NB4 (cell line): ENCODE measurements around the gene OPN1LW.

Experiments
- CTCF ChIP-seq: IDR thresholded peaks from one replicate; pipeline ENCODE4 v1.5.1; 2012; ENCODE audit warnings: low read depth, low read length
- POLR2A ChIP-seq: IDR thresholded peaks from 2 replicates; pipeline ENCODE4 v1.6.1; 2011; ENCODE audit warnings: mild to moderate bottlenecking; ENCODE audit not compliant: insufficient read length; ENCODE audit errors: extremely low read depth
- TF ChIP-seq, protein P1 (sequence below): IDR thresholded peaks from 2 replicates; pipeline ENCODE4 v1.6.1; 2011; ENCODE audit warnings: low read depth, low read length

DNA sequence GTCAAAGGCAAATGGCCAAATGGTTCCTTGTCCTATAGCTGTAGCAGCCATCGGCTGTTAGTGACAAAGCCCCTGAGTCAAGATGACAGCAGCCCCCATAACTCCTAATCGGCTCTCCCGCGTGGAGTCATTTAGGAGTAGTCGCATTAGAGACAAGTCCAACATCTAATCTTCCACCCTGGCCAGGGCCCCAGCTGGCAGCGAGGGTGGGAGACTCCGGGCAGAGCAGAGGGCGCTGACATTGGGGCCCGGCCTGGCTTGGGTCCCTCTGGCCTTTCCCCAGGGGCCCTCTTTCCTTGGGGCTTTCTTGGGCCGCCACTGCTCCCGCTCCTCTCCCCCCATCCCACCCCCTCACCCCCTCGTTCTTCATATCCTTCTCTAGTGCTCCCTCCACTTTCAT is 3.8 kb upstream of the OPN1LW start:
- TF ChIP-seq CTCF (no peak), POLR2A (no peak)
- TF ChIP-seq, protein P1, sequence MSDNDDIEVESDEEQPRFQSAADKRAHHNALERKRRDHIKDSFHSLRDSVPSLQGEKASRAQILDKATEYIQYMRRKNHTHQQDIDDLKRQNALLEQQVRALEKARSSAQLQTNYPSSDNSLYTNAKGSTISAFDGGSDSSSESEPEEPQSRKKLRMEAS, result no peak
